Stimulated activated CD8-positive, alpha-beta memory T cell treated with anti-CD3 and anti-CD28 coated beads, Interleukin-4, amount 100 ng/mL, for 48 hours (primary cell): ENCODE measurements around the gene LRRC18.

Experiments
- DNase-seq: peaks from one replicate; pipeline ENCODE4 v3.0.0-alpha.2; 2020

Gene LRRC18

DNA sequence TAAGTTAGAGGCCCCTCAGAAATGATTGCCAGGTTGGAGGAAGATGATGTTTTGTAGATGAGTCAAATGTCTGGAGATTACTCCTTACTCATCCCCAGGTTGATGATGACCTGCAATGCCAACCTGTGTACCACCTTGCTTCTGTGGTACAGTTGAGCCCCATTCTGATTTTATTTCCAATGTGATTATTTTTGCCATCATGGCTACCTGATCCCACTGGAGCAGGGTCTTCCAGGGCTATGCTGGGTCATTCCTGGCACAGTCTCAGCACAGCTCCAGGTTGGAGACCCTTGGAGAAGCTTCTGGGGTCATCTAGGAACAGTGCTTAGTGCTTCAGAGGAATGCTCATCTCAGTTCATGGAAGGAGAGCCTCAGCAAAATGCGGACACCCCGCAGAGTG is 34.3 kb downstream of the LRRC18 start:
- DNase-seq = no peak

DNA sequence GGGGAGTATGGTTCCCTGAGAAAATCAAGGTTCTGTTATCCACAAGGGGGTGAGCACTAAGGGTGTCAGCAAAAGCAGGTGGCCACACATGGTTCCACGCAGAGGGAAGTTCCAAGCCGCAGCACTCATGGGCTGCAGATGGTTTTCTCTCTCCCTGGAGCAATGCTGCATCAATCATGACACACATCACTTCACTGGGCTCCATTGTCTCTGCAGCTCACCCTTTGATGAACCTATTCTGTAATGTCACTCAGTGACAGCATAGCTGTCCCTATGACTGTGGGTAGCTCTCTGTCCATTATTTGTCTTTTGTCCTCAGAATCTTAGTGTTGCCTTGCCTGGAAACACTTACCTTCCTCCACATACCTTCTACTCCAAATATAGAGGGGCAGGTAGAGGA is 34.8 kb downstream of the LRRC18 start:
- no peak for DNase-seq

DNA sequence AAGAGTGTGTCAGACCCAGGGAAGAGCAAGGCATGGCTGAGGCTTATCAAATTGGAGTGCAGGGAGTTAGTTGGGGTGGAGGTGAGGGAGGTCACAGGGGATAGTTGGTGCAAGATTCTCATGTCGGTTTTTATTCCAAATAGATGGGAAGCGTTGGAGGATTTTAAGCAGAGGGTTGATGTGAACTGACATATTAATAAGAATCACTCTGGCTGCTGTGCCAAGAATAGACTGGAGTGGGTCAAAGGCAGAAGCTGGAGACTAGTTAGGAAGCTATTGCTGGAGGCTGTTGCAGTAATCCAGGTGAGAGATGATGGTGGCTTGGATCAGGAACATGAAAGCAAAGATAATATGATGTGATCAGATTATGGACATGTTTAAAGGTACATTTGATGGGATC is 36.5 kb downstream of the LRRC18 start:
- no peak for DNase-seq

DNA sequence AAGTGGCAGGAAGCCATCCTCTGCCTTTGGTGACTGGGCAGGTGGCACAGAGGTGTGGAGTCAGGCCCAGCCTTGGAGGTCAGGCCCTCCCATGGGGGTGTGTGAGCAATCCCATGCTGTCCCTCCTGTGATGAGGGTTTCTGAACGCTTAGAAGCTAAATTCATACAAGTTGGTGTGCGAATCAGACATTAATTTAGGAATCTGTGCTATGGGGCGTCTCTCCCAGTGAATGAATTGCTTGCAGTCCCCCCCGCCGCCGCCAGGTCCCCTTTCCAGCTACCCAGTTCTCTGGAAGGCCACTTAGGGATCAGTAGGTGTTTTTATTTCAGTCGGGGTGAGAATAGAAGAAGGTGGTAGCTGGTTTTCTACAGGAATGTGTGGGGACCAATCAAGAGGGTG is 37.5 kb downstream of the LRRC18 start:
- no peak for DNase-seq

DNA sequence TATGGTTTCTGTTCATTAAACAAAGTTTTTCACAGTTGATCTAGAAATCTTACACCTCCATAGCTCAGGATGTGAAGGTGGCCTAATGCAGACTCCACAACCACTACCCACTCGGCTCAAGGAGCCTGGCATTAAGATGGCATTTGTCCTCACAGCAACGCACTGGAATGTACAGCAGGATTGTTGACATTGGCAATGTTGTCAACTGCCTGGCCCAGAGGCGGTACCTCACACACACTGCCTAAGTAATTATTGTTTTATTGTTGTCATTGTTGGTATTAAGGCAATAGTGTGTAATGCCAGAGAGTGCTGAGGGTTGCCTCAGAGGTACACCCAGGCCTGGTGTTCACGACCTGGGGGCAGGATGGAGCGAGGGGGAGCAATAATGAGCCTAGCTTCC is 38.3 kb downstream of the LRRC18 start:
- no peak for DNase-seq

DNA sequence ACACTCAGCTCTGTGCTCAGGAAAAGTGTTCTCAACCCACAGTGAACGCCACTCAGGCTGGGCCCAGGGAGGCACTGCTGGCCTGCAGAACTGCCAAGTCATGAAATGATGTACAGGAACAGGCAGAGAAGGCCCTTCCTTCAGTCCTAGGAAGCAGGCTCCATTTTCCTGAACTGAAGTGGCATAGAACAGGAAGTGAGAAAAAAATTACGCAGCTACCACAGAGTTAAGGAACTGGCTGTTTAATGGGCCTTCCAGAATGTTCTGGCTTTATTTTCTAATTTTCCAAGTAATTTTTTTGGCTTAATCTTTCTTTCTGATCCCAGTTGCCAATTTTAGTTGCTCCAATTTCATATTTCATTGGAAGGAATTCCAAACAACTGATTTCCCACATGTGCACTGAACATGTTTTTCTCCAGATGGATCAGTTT is 39.3 kb downstream of the LRRC18 start:
- DNase-seq = no peak

DNA sequence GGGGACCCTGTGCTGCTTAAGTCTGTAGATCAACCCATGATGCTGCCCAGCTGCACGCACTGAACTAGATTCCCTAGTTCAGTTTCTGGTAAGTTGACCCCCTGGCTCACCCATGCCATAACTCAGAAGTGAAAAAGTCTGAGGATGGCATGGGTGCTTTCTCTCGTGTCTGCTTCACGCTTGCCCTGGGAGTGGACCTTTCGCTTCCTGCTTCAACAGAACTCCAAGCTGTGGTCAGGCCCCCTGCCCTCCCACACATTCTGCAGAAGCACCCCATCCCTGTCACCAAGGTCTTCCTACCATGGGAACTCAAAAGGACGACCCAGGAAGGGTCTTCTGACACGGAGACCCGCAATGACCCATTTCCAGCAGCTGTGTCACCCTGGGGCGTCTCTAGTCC is 39.9 kb downstream of the LRRC18 start:
- DNase-seq = no peak

DNA sequence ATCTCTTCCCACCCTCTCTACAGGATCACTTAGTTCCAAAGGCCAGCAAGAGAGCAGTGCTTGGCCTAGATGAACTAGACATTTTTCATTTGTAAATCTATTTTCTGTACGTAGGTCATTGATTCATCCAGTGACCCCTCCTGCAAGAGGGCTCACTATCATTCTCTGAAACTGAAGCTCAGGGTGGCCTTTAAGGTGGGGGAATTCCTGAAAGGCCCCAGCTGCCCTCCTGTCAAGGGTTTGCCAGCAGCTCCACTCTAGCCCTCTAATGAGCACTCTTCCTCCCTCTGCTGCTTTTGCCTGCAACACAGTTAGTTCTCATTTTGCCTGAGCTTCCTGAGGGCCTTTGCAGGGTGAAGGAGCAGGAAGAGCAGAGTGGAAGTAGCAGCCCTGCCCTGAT is 41.2 kb downstream of the LRRC18 start:
- DNase-seq = no peak

DNA sequence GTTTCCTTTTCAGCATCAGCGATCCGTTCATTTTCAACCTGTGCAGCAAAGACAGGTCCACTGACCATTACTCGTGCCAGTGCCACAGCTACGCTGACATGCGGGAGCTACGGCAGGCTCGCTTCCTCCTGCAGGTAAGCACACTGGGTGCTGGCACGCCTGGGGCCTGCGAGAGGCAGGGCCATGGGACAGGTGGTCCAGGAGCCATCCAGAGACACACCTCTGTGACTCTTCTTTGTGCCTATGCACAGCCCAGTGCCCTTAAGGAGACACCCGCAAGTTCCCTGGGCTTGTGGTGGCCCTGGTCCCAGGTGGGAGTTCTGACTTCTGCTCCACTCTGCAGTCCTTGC is 42.2 kb downstream of the LRRC18 start:
- no peak for DNase-seq

DNA sequence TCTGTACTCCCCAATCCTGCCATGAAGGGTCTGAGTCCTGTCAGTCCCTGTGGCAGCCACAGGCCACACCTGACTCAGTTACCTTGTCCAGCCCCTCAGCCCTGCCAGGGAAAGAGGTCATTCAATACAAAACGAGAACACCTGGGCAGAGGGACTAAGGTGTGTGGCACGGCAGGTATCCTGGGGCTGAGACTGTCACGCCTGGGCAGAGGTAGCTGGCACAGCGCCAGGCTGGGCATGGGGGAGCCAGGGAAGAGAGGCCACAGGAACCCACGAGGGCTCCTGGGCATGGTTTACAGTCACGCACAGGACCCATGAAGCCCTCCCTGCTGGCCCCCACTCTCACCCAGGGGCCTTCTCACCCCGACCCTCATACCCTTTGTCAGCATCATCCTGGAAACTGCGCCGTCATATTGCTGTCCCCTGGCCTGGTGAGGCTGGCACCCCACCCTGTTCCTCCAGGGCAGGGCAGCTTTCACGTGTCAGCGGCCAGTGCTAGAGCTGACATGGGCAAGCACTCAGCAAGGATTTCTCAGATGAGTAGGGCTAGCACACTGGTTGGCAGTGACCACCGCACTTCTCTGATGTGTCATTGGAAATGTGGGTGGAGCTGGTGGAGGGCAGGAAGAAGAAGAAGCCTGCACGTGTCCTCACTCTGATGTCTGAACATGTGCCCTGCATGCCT is 42.7 kb downstream of the LRRC18 start:
- DNase-seq = no peak

DNA sequence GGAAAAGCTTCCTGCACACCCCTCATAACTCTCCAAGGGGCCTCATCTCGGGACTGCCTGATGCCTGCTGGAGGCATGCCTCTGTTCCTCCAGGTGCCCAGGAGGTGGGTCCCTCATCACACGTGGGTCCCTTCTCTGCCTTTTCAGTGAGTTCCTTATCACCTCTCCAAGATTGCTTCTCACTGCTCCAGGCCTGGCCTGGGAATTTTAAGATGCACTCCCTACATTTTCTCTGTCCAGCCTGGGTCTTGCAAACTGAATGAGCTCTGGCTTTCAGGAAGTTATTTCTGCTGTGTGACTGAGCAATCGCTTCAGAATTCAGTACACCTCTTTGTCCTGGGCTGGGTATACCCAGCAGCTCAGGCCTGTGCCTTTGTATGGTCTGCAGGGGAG is 43.8 kb downstream of the LRRC18 start:
- no peak for DNase-seq

DNA sequence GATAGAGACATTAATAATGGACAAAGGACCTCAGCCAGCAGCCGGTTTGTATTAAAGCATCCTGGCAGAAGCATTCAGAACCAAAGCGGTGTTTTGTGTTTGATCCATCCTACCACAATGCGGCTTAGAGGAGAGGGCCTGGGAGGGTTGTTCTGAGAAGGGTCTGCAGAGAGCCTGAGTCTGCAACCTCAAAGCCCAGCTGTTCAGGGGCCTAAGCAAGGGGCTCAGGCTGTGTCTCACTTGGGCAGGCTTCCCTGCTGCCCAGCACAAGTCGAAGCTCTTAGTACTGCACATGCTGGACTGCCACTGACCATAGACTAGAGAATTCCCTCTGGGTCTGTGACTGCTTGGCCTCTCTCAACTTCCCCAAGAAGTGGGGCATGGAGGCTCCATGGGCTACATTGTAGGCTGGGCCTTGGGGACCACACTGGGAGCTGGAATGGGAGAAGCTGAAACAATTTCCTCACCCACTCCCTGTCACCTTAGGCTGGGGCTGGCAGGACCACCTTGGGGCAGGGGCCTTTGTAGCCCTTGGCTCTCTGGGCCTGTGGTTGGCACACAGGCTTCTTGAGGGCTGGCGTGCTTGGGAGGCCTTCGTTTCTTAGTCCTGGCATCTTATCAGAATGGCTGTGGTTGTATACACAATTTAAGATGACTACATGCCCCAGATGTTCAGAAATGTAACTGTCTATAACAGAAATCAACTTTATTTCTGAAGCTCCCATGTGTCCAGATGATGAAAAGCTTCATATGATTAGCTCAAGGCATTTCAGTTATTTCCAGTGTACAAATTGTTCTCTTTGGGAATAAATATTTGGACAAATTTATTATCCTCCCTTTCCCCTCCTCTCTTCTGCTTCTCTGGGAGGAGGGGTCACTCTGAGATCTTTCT is 44.5 kb downstream of the LRRC18 start:
- no peak for DNase-seq

DNA sequence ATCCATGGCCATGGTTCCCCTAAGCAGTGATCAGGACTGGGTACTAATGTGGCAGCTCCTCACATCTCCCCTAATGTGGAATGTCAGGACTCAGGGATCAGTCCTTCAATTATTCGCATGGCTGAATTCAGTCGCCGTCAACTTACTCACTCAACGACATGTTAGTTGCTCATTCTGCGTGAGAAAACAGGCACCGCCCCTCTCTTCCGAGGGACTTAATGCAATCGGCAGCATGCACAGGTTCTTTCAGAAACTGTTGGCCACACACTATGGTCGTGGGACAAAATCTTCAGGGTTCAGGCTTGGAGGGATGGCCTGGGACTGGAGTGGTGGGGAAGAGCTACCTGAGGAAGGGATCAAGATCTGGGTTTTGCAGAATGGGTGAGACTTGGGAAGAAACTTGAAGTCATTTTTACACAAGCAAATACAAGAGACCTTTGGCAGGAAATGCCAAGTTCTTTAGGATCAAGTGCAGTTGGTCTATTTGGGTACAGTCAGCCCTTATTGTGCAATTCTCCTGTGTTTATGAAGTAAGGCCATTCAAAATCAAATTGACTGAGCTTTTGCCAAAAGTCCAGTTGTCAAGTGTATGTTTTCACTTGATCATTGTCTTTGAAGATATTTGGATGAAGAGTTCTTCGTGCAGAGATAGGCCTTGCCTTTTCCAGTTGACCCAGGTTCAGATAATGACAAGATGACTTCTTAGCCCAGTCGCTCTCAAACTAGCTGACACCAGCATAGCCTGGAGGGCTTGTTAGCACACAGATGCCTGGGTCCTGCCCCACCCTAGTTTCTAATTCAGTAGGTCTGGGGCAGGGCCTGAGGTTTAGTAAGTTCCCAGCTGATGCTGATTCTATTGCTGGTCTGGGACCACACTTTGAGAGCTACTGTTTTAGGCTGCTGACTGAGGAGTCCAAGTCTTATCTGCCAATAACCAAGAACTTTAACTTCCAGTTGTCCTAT is 48.5 kb downstream of the LRRC18 start:
- no peak for DNase-seq

DNA sequence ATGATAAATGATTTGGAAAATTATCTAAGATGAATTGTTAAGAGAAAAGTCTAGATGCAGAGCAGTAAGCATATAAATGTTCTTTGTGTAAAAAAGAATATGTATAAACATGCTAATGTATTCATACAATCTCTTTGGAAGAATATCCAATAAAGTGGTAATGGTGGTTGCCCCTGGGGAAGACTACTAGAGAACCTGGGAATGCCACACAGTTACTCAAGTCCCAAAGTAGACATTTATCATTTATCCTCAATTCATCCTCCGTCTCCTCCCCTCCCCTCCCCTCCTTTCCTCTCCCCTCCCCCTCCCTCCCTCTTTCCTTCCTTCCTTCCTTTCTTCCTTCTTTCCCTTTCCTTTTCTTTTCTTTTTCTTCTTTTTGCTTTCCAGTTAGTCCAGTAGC is 51.7 kb downstream of the LRRC18 start:
- no peak for DNase-seq

DNA sequence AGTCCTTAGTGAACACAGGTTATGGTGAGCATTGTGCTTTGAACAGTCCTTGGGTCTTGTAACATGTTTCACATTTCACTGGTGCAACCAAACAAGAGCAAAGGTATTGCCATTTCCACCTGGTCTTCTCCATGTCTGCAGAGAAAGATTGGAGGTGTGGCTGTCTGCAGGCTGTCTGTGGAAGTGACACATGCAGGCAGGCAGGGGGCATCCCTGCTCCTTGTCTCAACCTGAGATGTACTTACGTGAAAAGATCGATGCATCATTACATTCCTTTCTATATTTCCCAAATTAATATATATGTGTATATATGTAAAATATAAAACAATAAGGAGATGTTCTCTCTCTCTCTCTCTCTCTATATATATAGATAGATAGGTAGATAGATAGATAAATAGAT is 54.3 kb downstream of the LRRC18 start:
- no peak for DNase-seq

DNA sequence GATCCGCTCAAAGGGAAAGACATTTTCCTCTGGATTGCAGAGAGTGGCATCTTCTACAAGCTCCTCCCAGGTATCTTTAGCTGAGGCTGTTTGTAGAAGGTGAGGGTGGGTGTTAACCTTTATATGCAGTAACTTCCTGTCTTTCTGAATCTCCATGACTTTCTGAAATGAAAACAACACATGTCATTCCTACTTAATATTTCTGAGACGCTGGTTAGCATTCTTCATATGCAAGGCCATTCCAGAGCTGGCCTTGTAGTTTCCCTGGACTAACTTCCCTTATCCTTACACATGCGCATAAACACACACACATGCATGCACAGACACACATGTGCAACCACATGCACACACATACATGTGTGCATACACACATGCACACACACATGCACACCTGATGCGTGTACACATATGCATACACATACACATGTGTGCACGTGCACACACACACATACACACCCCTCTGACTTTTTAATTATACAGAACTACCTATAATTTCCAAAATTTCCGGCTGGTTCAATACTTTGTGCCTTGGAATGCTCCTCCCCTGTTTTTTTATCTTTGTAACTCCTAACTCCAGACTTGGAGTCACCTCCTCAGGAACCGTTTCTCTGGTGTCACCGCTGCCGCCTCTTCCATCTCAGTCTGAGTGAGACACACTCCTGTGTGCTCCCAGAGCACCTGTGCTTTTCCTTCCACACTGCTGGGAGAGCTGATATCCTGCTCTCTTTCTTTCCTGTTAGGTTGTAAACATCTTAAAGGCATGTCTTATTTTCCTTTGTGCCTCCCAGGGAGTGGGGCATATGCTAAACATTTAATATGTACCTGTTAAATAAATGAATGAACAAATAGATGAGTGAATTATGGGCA is 55.2 kb downstream of the LRRC18 start:
- DNase-seq = no peak

DNA sequence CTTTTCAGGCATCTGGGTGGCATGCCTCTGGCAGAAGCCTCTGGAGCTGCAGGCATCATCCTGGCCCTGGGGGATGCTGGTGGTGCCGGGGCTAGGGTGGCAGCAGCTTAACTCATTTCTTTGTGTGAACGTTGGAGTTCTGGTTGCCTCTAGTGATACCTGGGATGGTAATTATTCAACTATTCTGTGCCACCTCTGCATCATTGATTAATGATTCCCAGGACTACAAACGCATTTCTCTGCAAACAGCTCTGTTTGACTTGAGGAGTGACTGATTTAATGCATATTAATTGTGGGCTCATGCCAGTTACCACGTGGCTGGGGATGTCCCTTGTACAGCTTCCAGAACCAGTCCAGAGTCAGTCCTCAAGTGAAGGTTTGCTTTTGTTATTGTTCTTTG is 55.9 kb downstream of the LRRC18 start:
- no peak for DNase-seq

DNA sequence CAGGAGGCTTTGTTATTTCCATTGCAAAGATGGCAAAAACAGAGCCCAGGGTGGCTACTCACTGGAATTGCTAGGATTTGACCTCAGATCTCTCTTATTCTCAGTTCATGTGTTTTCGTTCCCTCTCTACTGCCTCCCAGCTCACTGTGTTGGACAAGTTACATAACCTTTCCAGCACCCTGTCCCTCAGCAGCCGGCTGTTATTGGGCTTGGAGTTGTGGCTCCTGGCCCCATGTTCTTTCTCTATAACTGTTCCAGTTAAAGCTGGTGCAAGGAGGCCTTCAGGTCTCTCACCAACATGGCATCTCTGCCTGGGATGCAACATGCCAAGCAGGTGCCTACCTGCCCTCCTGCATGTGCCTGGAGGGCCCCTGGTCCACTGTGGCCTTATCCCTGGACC is 56.8 kb downstream of the LRRC18 start:
- no peak for DNase-seq

DNA sequence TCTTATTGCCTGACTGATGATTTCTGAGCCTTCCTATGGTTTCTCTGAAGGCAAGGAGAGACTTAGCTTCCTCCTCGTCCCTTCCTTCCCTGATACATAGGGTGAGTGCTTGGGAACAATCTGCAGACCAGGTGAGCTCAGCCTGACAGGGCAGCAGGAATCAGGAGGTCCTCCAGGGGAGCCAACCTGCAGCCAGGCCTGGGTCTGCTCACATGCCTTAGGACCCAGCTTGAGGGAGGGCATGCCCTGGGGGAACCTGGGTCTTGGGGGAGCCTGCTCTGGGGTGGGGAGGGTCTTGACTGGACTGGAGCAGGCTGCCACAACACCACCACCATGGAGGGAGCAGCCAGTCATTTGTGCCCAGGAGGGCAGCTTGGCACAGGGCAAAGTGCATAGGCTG is 57.7 kb downstream of the LRRC18 start:
- DNase-seq = no peak

DNA sequence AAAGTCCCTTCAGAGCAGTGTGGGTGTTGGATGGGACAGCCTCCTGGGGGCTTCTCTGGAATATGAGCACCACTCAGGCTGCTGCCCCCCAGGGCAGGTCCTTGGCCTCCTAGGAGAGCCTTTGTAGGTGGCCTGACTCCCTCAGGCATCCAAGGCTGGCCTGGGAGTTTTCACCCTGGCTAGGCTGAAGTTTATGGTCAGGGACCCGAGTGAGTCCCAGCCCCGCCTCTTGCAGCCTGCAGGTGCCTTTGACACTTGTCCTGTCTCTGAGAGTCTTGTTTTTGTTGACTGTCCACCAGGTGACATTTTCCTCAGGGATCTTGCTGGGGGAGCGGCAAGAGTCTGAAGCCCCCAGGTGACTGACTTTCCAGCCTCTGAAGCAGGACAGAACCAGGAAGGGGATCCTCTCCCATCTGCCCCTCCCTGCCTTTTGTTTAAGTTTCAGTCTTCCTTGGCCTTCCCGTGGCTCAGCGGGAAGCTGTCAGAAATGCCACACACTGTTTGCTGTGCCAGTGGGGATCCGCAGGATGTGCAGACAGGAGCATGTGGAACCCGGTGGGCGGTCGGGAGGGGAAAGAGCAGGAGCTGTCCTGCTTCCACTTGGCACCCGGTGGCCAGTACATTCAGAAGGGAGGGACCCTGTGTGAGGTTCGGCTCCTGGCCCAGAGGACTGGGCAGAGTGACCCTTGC is 59.5 kb downstream of the LRRC18 start:
- no peak for DNase-seq

DNA sequence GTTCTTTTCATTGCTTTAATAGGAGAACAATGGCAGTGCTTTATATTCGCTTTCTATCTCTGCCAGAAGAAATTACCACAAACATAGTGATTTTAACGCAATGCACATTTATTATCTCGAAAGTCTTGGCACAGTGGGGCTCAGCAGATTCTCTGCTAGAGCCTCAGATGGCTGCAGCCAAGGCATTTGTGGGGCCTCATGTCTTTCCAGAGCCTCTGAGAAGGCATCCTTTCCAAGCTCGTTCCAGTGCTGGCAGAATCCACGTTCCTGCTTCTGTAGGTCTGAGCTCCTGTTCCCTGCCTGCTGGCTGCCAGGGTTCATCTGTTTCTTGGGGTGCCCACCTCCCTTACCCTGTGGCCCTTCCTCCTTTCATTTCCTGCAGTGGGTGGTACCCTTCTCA is 60.2 kb downstream of the LRRC18 start:
- DNase-seq = no peak

DNA sequence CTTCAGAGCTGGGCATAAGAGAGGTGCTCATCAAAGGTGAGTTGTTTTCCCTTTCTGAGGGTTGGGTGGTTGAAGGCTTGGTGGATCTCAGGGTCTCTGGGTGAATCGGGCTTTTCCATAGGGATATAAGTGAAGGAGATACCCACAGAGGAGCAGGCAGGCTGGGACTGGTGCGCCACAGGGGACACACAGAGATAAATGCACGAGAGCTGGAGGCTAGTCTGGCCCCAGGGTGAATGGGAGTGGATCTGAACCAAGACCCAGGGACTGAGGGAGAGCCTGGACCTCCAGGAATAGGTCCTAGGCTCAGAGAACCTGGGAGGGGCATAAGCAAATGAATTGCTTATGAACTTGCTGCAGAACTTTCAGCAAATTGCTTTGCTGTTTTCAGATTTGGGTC is 61.5 kb downstream of the LRRC18 start:
- no peak for DNase-seq
